DOHH2 (cell line): ENCODE data around the gene NEGR1.

Experiments used
- CTCF ChIP-seq: fragments of 200-600 bp; sonication (generic); IDR thresholded peaks from one replicate; pipeline ENCODE4 v1.5.1; 2014; ENCODE audit warnings: antibody characterized with exemption, mild to moderate bottlenecking, low read depth, low read length; ENCODE audit not compliant: poor library complexity, severe bottlenecking
- EZH2phosphoT487 ChIP-seq: fragments of 200-600 bp; sonication (generic); IDR thresholded peaks from 2 replicates; pipeline ENCODE4 v1.6.1; 2017; ENCODE audit warnings: borderline replicate concordance, mild to moderate bottlenecking, antibody characterized with exemption, low read length, moderate library complexity, mixed read lengths

GRCh38 chr1:72281637-72282270 lies 585 bp downstream of the NEGR1 start:
- TF ChIP-seq CTCF: no peak
- TF ChIP-seq EZH2phosphoT487: no peak
